H54 (cell line): Measurements from ENCODE around the gene NRCAM.

Experiments used
- DNase-seq: peaks from one replicate; pipeline ENCODE4 v3.0.0; 2011; ENCODE audit warnings: low spot score, mixed read lengths; ENCODE audit not compliant: insufficient read length
- FAIRE-seq: peaks from 3 replicates; lab custom pipeline; 2011; peaks lifted over from hg19 to GRCh38; lab: Jason Lieb, UNC
- POLR2A ChIP-seq: IDR thresholded peaks from 2 replicates; pipeline ENCODE4 v1.6.1; 2011; ENCODE audit warnings: low read depth, mild to moderate bottlenecking, low read length

NRCAM gene

GRCh38 chr7:108188724-108189123 is 267.5 kb downstream of the NRCAM start:
- FAIRE-seq (no peak), DNase-seq (no peak)
- no peak for TF ChIP-seq POLR2A

DNA sequence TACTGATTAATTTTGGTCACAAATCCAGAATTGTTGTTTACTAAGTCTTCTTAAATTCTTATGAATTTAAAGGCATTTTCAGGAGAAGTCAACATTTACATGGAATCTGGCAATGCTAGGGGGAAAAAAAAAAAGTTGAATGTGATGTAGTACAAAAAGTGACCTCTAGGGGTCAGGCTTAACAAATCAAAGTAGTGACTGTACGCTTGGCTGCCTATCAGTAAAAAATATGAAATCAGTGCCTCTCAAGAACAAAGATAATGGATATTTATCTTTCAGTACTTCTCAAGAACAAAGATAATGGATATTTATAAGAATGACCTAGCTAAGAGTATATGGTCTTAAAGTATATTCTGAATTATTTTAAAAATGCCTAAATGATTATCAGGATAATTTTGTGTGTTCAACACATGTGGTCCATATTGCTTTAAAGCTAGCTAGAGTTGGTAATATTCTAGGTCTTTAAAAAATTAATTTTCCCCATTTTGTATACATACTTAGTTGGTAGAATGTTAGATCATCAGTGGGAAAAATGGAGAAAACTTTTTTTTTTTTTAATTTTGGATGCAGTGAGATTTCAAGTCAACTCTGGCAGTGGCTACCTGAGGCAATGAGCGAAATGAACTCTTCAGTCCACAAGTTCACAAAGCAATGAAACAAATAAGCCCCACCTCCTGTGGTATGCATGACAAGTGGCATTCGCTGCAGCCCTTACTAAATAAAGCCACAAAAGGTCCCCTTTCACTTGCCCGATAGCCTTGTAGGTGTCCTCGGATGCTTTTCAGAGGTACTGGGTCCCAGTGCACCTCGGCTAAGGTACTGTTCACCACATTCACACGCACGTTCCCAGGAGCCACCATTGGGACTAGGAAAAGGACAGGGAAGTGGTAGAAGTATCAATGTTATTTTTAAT is 274.9 kb downstream of the NRCAM start:
- no peak for TF ChIP-seq POLR2A
- DNase-seq (no peak), FAIRE-seq (peak; percentile 45)

- DNase-seq, result no peak
- no peak for TF ChIP-seq POLR2A
- FAIRE-seq, result no peak
Measured at GRCh38 chr7:108178398-108178797, 277.8 kb downstream of the NRCAM start.

- FAIRE-seq (no peak), DNase-seq (no peak)
- TF ChIP-seq POLR2A, result no peak
Measured at GRCh38 chr7:108171164-108171563, 285.1 kb downstream of the NRCAM start.

DNA sequence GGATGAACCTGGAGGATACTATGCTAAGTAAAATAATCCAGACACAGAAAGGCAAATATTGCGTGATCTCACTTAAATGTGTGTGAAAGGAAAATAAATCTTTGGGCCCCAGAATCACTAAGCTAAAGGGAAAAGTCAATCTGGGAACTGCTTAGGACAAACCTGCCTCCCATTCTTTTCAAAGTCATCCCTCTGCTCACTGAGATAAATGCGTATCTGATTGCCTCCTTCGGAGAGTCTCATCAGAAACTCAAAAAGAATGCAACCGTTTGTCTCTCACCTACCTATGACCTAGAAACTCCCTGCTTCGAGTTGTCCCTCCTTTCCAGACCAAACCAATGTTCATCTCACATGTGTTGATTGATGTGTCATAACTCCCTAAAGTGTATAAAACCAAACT is 286.0 kb downstream of the NRCAM start:
- FAIRE-seq (no peak), DNase-seq (no peak)
- TF ChIP-seq POLR2A, result no peak

DNA sequence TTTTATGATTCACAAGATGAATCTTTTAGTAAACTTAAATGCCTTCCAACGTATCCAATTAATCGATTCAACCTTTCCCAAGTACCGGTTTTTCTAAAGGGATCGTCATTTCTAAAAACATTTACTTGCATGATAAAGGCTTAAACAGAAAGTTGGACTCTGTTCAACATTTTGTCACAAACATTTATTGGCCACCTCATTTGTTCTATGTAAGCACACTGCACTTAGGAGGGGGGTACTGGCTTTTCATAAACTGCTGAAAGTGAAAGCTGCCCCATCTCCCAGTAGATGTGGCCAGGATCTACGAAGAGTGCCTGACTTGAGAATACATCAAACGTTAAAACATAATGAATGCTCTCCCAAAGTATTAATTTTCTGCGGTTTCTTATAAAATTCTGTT is 288.8 kb downstream of the NRCAM start:
- no peak for DNase-seq
- no peak for FAIRE-seq
- no peak for TF ChIP-seq POLR2A

GRCh38 chr7:108166687-108167086 is 289.5 kb downstream of the NRCAM start:
- FAIRE-seq (no peak), DNase-seq (no peak)
- TF ChIP-seq POLR2A, result no peak

GRCh38 chr7:108165723-108166122 is 290.5 kb downstream of the NRCAM start:
- DNase-seq, result no peak
- no peak for FAIRE-seq
- no peak for TF ChIP-seq POLR2A

DNA sequence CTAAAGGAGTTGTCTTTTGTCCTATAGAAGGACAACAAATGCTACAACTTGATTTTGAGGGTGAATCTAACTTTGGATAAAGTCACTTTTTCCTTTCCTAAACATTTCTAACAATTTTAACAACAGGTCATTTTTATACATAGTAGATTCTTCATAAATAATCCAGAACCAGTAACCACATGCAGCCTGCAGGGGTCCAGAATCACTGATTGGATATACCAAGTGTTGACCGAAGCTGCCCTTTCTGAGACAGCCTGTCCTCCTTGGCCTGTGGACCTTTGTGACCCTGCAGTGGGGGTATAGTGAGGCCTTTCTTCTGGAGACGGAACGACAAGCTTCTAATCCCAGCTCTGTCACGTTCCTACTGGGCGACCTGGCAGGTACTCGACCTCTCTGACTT is 291.3 kb downstream of the NRCAM start:
- DNase-seq (no peak), FAIRE-seq (no peak)
- TF ChIP-seq POLR2A, result no peak

DNA sequence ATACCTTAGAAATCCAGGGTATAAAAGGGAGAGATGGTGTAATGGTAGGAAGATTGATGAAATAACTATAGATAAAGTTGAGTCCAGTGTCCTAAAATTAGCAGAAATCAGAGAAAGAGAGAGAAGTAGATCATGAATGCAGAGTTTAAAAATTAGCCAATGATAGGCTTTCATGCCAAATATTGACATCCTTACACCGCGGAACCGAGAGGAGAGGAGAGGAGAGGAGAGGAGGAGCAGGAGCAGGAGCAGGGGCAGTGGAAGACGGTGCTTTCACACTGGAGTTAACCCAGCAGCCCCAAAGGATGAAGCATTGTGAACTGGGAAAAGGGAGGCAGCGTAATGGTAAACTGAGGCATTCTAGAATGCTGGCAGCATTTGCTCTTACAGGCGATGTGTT is 291.9 kb downstream of the NRCAM start:
- FAIRE-seq, result no peak
- DNase-seq, result no peak
- no peak for TF ChIP-seq POLR2A

DNA sequence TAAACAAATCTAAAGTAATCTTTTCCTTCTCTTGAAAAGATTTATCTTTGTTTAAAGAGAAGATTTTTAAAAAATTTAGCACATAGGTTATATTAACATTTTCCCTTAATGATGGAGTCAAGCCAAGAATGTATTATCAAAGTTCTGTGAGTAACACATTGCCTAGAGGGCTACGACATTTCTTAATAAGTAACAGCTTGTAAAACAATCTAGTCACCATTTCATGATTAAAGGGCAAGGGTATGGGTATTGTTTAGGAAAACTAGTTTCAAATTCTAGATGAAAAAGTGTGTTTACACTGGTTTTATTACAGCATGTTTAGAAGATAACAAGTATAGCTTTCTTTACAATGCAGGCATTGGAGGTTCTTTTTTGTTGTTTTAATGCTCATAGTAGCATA is 297.5 kb downstream of the NRCAM start:
- no peak for FAIRE-seq
- TF ChIP-seq POLR2A, result no peak
- no peak for DNase-seq

GRCh38 chr7:108157606-108158335 is 298.5 kb downstream of the NRCAM start:
- FAIRE-seq (no peak), DNase-seq (no peak)
- no peak for TF ChIP-seq POLR2A

- no peak for TF ChIP-seq POLR2A
- DNase-seq, result no peak
- no peak for FAIRE-seq
Measured at GRCh38 chr7:108156897-108157605, 299.2 kb downstream of the NRCAM start.

GRCh38 chr7:108152198-108152597 is 304.0 kb downstream of the NRCAM start:
- FAIRE-seq (no peak), DNase-seq (no peak)
- no peak for TF ChIP-seq POLR2A
